Peyer's patch (tissue), 4 donors: ENCODE data around the gene ATXN3L. TPM values are rescaled to one million over a fixed set of nuclear protein-coding genes. Genes with fewer than 3 reads are reported as not detected.

Source experiments
- DNase-seq, 3 donors: peaks; one replicate each; pipeline ENCODE4 v3.0.0-alpha.2; 2017 to 2019
- H3K27ac ChIP-seq, 4 donors: fragments of 200-600 bp; sonication (generic); one replicate each; pipeline ENCODE4 v1.5.1; 2016 to 2019
- H3K27me3 ChIP-seq, 2 donors: fragments of 200-600 bp; sonication (generic); one replicate each; pipeline ENCODE4 v1.5.1; 2019
- H3K36me3 ChIP-seq, 3 donors: fragments of 200-600 bp; sonication (generic); one replicate each; pipeline ENCODE4 v1.5.1; 2016 to 2019
- H3K4me1 ChIP-seq, 4 donors: fragments of 200-600 bp; sonication (generic); one replicate each; pipeline ENCODE4 v1.5.1; 2016 to 2019
- H3K4me3 ChIP-seq, 4 donors: fragments of 200-600 bp; sonication (generic); 1 replicate in 3 of 4; 2 replicates in 1 of 4; pipeline ENCODE4 v1.5.1; 2016 to 2019; ENCODE audit warnings: mild to moderate bottlenecking in 1 of 4
- H3K9me3 ChIP-seq, 4 donors: fragments of 200-600 bp; sonication (generic); one replicate each; pipeline ENCODE4 v1.5.1; 2016 to 2019; ENCODE audit warnings: mild to moderate bottlenecking in 1 of 4
- POLR2A ChIP-seq, 2 donors: fragments of 450-650 bp; IDR thresholded peaks; one replicate each; pipeline ENCODE4 v1.5.1; 2017; ENCODE audit warnings: antibody characterized with exemption in 2 of 2, mild to moderate bottlenecking in 2 of 2, moderate library complexity in 2 of 2
- total RNA-seq, 4 donors: library from RNA; depleted of rRNA; stranded (reverse); fragments of >200 nt; gene quantifications; one replicate each; pipeline ENCODE4 v1.1.0, GENCODE V29; 2016
- TF ChIP-seq, protein P1 (sequence below), 6 experiments: fragments of 450-650 bp in 4 of 6; fragments of 200-600 bp in 2 of 6; sonication (generic) in 1 of 6; IDR thresholded peaks; one replicate each; pipeline ENCODE4 v1.5.1; 2017 to 2019; ENCODE audit warnings: antibody characterized with exemption in 6 of 6, mild to moderate bottlenecking in 3 of 6, moderate library complexity in 1 of 6

The ATXN3L gene
- total RNA-seq, 4 donors from 2014 or later: not detected

DNA sequence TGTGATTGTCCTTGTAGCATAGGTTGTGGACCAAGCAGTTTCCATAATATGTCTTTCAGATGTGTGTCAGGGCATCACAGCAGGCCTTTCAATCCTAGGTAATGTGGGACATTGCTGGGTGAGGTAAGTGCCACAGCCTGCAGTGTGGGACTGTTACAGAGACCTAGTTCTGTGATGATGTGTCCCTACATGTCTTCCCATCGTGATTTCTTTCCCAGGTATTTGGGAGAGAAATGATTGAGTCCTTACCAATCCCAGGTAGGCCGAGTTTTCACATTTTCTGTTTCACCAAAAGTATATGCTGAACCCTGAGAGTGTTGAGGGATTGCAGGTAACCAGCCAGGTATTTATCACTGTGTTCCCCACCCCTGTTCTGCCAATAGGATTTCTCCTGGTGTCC lies 10.6 kb upstream of the ATXN3L start:
- H3K4me1 ChIP-seq: no peaks in the 10 kb centered on the region
- no peak for DNase-seq
- H3K36me3 ChIP-seq: no peaks in the 10 kb centered on the region
- H3K9me3 ChIP-seq: no peaks in the 10 kb centered on the region
- H3K27me3 ChIP-seq: no peaks in the 10 kb centered on the region
- TF ChIP-seq POLR2A (IDR thresholded peaks at IDR 0.05): no peak
- TF ChIP-seq, protein P1, sequence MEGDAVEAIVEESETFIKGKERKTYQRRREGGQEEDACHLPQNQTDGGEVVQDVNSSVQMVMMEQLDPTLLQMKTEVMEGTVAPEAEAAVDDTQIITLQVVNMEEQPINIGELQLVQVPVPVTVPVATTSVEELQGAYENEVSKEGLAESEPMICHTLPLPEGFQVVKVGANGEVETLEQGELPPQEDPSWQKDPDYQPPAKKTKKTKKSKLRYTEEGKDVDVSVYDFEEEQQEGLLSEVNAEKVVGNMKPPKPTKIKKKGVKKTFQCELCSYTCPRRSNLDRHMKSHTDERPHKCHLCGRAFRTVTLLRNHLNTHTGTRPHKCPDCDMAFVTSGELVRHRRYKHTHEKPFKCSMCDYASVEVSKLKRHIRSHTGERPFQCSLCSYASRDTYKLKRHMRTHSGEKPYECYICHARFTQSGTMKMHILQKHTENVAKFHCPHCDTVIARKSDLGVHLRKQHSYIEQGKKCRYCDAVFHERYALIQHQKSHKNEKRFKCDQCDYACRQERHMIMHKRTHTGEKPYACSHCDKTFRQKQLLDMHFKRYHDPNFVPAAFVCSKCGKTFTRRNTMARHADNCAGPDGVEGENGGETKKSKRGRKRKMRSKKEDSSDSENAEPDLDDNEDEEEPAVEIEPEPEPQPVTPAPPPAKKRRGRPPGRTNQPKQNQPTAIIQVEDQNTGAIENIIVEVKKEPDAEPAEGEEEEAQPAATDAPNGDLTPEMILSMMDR (IDR thresholded peaks at IDR 0.05): no peak
- no peak overlapping the region for H3K4me3 ChIP-seq
- H3K27ac ChIP-seq: no peak overlapping the region

DNA sequence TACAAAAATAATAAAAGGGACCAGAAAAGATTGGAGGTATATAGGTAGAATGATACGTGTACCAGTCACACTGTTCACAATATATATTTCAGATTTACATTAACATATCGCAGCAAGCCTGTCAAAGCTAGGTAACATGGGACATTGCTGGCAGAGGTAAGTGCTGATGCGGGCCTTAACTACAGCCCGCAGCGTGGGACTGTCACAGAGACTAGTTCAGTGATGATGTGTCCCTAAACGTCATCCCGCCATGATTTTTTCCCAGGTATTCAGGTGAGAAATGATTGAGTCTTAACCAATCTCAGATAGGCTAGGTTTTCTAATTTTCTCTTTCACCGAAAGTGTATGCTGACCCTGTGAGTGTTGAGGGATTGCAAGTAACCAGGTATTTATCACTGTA lies 7.8 kb upstream of the ATXN3L start:
- Histone ChIP-seq H3K9me3 (no peaks in the 10 kb centered on the region), H3K27ac (no peak overlapping the region), H3K36me3 (no peaks in the 10 kb centered on the region), H3K27me3 (no peaks in the 10 kb centered on the region), H3K4me1 (no peaks in the 10 kb centered on the region), H3K4me3 (no peak overlapping the region)
- no peak for DNase-seq
- TF ChIP-seq, protein P1 (IDR thresholded peaks at IDR 0.05): no peak
- no peak for TF ChIP-seq POLR2A (IDR thresholded peaks at IDR 0.05)

DNA sequence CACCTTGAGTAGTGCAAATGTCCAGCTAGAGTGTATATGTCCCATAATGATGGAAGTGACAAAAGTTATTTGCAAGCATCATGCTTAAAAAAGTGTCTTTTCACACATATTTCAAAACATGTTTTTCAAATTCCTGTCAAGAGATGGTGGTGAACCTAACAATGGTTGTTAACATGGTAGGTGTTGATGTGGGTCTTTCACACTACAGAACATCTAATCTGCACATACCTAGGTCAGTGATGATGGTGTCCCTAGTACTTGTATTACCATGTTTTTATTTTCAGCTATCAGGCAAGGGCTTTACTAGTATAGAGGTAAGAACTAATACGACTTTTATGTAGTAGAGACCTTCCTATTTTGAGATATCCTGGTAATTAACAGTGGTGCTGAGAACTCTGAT lies 3.4 kb upstream of the ATXN3L start:
- no peak overlapping the region for H3K4me3 ChIP-seq
- TF ChIP-seq POLR2A (IDR thresholded peaks at IDR 0.05): no peak
- TF ChIP-seq, protein P1 (IDR thresholded peaks at IDR 0.05): no peak
- DNase-seq: no peak
- H3K4me1 ChIP-seq: no peaks in the 10 kb centered on the region
- no peaks in the 10 kb centered on the region for H3K27me3 ChIP-seq
- H3K36me3 ChIP-seq: no peaks in the 10 kb centered on the region
- no peaks in the 10 kb centered on the region for H3K9me3 ChIP-seq
- no peak overlapping the region for H3K27ac ChIP-seq

DNA sequence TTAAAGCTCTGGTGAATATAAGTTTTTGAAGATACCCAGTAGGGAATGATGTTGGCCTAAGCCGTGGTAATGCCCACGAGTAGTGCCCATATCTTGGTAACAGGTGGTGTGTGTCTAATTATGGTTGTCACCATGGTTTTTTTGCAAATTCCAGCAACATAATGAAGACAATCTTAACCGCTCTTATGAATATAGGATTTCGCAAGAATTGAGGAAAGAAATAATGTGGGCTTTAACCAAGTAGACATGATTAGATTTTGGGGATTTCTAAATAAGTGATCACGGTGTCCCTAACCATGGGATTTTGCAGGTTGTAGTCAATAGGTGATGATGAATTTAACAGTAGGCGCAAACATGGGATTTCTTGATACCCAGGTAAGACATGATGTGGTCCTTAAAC lies 2.5 kb downstream of the ATXN3L start:
- no peak overlapping the region for H3K4me3 ChIP-seq
- H3K9me3 ChIP-seq: no peaks in the 10 kb centered on the region
- H3K27me3 ChIP-seq: no peaks in the 10 kb centered on the region
- TF ChIP-seq, protein P1 (IDR thresholded peaks at IDR 0.05): no peak
- no peak for TF ChIP-seq POLR2A (IDR thresholded peaks at IDR 0.05)
- no peaks in the 10 kb centered on the region for H3K36me3 ChIP-seq
- H3K27ac ChIP-seq: no peak overlapping the region
- DNase-seq: no peak
- H3K4me1 ChIP-seq: no peaks in the 10 kb centered on the region

DNA sequence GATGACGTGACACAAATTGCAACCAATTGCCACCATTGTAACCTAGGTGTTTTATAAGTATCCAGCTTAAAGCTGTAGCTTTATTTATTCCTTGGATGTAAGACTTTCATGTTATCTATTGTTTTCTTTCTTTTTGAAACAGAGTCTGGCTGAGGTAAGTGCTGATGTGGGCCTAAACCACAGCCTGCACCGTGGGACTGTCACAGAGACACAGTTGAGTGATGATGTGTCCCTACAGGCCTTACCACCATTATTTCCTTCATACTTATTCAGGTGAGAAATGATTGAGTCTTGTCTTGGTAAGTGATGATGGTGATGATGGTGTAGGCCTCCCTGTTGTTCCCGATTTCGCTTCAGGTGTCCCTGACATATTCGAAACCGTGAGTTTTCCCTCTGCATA lies 8.3 kb downstream of the ATXN3L start:
- Histone ChIP-seq H3K9me3 (no peaks in the 10 kb centered on the region), H3K4me1 (no peaks in the 10 kb centered on the region), H3K27me3 (no peaks in the 10 kb centered on the region), H3K36me3 (no peaks in the 10 kb centered on the region), H3K27ac (no peak overlapping the region), H3K4me3 (no peak overlapping the region)
- no peak for TF ChIP-seq POLR2A (IDR thresholded peaks at IDR 0.05)
- TF ChIP-seq, protein P1 (IDR thresholded peaks at IDR 0.05): no peak
- no peak for DNase-seq

DNA sequence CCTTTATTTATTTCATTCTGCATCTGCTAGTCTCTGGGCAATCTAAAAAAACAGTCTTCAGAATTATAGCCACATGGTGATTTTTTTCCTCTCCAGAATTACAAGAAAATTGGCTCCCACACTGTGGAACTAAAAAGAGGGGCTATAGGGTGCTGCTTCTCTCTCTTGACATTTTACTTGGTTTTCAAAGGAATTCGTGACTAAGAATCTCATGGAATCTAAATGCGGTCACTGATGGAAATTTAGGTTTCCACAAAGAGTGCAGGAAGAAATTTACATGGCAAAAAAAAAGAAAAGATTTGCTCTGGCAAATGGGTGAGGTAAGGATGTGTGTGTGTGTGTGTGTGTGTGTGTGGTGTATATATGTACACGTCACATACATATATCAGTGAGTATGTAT lies 10.2 kb downstream of the ATXN3L start:
- Histone ChIP-seq H3K9me3 (no peaks in the 10 kb centered on the region), H3K4me3 (no peak overlapping the region), H3K4me1 (no peaks in the 10 kb centered on the region), H3K27me3 (no peaks in the 10 kb centered on the region), H3K27ac (no peak overlapping the region), H3K36me3 (no peaks in the 10 kb centered on the region)
- no peak for TF ChIP-seq POLR2A (IDR thresholded peaks at IDR 0.05)
- TF ChIP-seq, protein P1 (IDR thresholded peaks at IDR 0.05): no peak
- no peak for DNase-seq
